ENCODE results near the gene RPS28. TPM values are rescaled to one million over a fixed set of nuclear protein-coding genes. Genes with fewer than 3 reads are reported as not detected.

Gene RPS28
- polyA plus RNA-seq, 1 experiment: 424 TPM

DNA sequence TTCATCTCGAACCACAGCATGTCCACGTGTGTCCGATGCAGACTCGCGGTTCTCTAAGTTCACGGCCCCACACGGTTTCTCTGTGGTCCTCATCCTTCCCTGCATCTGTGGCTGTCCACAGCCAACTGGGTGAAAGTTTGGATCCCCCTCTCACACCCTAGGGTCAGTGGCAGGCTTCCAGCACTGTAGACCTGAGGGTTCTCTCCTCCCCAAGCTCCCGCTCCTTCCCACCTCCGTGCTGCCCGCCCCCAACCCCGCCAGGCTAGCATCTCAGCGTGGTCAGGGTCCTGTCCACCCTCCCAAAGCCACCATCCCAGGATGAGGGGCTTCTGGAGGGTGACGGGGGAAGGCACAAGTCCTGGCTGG lies 45.6 kb downstream of the RPS28 start:
- peaks cover 5% of the 10 kb centered on the region; the same call in 1 of the 2 replicates for H3K9me3 ChIP-seq (ENCODE audit: control insufficient read depth, insufficient read depth, low read length)
- H3K27ac ChIP-seq (ENCODE audit: low read depth, low read length): peak overlapping the region; percentile 52
- POLR2A ChIA-PET: interaction anchor here (0.6 to 1.9 kb wide), 7 partner anchors 12 to 130 kb away, joined by 3 to 18 read pairs (median 7); partner anchors contain the start of gene RAB11B
- peaks cover 3% of the 10 kb centered on the region for H3K27me3 ChIP-seq (ENCODE audit: control insufficient read depth, insufficient read depth, low read length)
- CTCF ChIA-PET: interaction anchor here (1.5 to 2.3 kb wide), 2 partner anchors 13 to 19 kb away, joined by 6 to 17 read pairs; no protein-coding TSS in a partner anchor
- peak overlapping the region; percentile 17; the same call in 1 of the 2 replicates for H3K4me3 ChIP-seq (ENCODE audit: low read depth, low read length)
- TF ChIP-seq, protein P1, sequence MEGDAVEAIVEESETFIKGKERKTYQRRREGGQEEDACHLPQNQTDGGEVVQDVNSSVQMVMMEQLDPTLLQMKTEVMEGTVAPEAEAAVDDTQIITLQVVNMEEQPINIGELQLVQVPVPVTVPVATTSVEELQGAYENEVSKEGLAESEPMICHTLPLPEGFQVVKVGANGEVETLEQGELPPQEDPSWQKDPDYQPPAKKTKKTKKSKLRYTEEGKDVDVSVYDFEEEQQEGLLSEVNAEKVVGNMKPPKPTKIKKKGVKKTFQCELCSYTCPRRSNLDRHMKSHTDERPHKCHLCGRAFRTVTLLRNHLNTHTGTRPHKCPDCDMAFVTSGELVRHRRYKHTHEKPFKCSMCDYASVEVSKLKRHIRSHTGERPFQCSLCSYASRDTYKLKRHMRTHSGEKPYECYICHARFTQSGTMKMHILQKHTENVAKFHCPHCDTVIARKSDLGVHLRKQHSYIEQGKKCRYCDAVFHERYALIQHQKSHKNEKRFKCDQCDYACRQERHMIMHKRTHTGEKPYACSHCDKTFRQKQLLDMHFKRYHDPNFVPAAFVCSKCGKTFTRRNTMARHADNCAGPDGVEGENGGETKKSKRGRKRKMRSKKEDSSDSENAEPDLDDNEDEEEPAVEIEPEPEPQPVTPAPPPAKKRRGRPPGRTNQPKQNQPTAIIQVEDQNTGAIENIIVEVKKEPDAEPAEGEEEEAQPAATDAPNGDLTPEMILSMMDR (IDR thresholded peaks at IDR 0.05; ENCODE audit: low read depth, low read length): no peak
- no peak for DNase-seq (ENCODE audit: low read depth, low spot score)

DNA sequence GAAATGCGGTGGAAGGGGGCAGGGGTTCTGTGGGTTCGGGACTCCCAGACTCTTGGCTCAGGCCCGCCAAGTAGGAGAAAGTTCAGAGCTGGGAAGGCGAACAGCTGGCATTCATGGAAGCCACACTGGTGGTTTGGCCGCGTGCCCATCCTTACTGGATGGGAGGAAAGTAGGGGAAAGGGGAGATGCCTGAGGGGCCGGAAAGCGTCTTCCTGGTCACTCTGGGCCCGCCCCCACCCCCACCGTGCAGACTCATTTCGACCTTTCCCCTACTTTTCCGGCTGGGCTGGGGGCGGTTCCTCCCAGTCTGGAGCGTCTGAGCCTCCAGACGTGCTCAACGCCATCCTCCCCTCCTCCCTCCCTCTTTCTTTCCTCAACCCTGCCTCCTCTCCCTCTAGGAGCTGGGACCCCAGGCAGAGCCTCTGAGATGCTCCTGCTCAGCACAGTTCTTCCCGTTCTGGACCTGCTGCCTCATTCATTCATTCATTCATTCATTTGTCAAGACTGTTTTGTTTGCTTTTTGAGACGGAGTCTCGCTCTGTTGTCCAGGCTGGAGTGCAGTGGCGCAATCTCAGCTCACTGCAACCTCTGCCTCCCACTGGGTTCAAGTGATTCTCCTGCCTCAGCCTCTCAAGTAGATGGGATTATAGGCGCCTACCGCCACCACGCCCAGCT lies 46.2 kb downstream of the RPS28 start:
- Histone ChIP-seq H3K9me3 (ENCODE audit: control insufficient read depth, insufficient read depth, low read length) (peaks cover 5% of the 10 kb centered on the region; the same call in 1 of the 2 replicates), H3K27me3 (ENCODE audit: control insufficient read depth, insufficient read depth, low read length) (peaks cover 3% of the 10 kb centered on the region), H3K27ac (ENCODE audit: low read depth, low read length) (peak overlapping the region; percentile 52), H3K4me3 (ENCODE audit: low read depth, low read length) (peak overlapping the region; percentile 37)
- POLR2A ChIA-PET: interaction anchor here (0.6 to 1.9 kb wide), 7 partner anchors 12 to 130 kb away, joined by 3 to 18 read pairs (median 7); partner anchors contain the start of gene RAB11B
- peak; percentile 96 for DNase-seq (ENCODE audit: low read depth, low spot score)
- CTCF ChIA-PET: interaction anchor here (1.5 to 2.3 kb wide), 2 partner anchors 14 to 19 kb away, joined by 6 to 17 read pairs; no protein-coding TSS in a partner anchor
- TF ChIP-seq, protein P1 (IDR thresholded peaks at IDR 0.05; ENCODE audit: low read depth, low read length): no peak

DNA sequence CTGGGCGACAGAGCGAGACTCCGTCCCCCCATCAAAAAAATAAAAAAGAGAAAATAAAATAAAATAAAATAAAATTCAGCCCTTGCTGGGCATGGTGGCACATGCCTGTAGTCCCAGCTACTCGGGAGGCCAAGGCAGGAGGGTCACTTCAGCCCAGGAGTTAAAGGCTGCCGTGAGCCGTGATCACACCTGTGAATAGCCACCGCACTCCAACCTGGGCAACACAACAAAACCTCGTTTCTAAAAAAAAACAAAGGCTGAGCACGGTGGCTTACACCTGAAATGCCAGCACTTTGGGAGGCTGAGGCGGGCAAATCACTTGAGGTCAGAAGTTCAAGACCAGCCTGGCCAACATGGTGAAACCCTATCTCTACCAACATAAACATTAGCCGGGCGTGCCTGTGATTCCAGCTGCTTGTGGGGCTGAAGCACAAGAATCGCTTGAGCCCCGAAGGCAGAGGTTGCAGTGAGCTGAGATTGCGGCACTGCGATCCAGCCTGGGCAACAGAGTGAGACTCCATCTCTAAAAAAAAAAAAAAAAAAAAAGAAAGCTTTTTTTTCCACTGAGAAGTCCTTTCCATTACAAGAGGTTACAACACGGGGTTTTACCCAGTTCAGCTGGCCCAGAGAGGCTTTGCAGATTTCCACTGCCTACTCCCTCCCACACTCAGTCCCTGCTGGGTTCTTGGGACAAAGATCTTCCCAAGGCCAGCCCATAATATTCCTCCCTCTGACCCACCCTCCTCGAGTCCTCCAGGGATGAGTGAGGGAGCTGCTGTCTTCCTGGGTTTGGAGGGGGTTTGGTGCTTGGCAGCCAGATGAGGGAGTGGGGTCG lies 49.1 kb downstream of the RPS28 start:
- ChIA-PET CTCF (interaction anchor here (0.6 to 2.5 kb wide), 2 partner anchors 16 to 19 kb away, joined by 4 to 12 read pairs; no protein-coding TSS in a partner anchor), POLR2A (interaction anchor here (0.7 to 1.6 kb wide), 4 partner anchors 8 to 53 kb away, joined by 4 to 7 read pairs (median 5); partner anchors contain the start of gene RAB11B)

DNA sequence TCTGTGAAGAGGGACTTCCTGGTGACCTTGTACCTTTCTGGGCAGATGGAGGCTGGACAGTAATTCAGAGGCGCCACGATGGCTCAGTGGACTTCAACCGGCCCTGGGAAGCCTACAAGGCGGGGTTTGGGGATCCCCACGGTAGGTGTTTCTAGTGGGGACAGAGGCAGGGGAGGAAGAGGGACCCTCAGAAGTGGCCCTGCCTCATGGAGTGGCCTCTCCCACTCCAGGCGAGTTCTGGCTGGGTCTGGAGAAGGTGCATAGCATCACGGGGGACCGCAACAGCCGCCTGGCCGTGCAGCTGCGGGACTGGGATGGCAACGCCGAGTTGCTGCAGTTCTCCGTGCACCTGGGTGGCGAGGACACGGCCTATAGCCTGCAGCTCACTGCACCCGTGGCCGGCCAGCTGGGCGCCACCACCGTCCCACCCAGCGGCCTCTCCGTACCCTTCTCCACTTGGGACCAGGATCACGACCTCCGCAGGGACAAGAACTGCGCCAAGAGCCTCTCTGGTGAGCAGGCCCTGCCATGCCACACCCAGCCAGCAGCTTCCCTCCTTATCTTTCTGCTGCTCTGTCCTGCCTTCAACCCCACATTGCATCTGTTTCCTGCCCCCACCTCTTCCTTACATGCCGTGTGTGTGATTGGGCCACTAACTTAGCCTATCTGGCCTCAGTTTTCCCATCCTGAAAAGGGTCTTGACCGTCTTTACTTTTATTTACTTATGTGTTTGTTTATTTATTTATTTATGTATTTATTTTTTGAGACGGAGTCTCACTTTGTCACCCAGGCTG lies 49.9 kb downstream of the RPS28 start:
- DNase-seq (ENCODE audit: low read depth, low spot score): no peak
- no peak overlapping the region for H3K27ac ChIP-seq (ENCODE audit: low read depth, low read length)
- TF ChIP-seq, protein P1 (IDR thresholded peaks at IDR 0.05; ENCODE audit: low read depth, low read length): no peak
- CTCF ChIA-PET: interaction anchor here (0.6 to 2.5 kb wide), 2 partner anchors 17 to 19 kb away, joined by 4 to 12 read pairs; no protein-coding TSS in a partner anchor
- H3K9me3 ChIP-seq (ENCODE audit: control insufficient read depth, insufficient read depth, low read length): peaks cover 2% of the 10 kb centered on the region; the same call in 1 of the 2 replicates
- no peaks in the 10 kb centered on the region for H3K27me3 ChIP-seq (ENCODE audit: control insufficient read depth, insufficient read depth, low read length)
- H3K4me3 ChIP-seq (ENCODE audit: low read depth, low read length): no peak overlapping the region
- POLR2A ChIA-PET: interaction anchor here (0.7 to 1.6 kb wide), 3 partner anchors 9 to 20 kb away, joined by 4 to 7 read pairs (median 6); partner anchors contain the start of gene RAB11B

More for the DNA sequence above, 49.1 kb downstream of the RPS28 start:
- peaks cover 3% of the 10 kb centered on the region for H3K27me3 ChIP-seq (ENCODE audit: control insufficient read depth, insufficient read depth, low read length)
- TF ChIP-seq, protein P1 (IDR thresholded peaks at IDR 0.05; ENCODE audit: low read depth, low read length): no peak
- no peak overlapping the region for H3K4me3 ChIP-seq (ENCODE audit: low read depth, low read length)
- H3K9me3 ChIP-seq (ENCODE audit: control insufficient read depth, insufficient read depth, low read length): peaks cover 5% of the 10 kb centered on the region; the same call in 1 of the 2 replicates
- no peak overlapping the region for H3K27ac ChIP-seq (ENCODE audit: low read depth, low read length)
- DNase-seq (ENCODE audit: low read depth, low spot score): no peak

Other genes with a start within 250 kb of the RPS28 start
- gene FBN3, start 171.9 kb upstream of the RPS28 start, polyA plus RNA-seq (2011; rRNA removed): not detected in 2 replicates
- gene CERS4, start 112.1 kb upstream of the RPS28 start, polyA plus RNA-seq (2011; rRNA removed): 4.7 and 5.4 TPM in 2 replicates
- gene CD320, start 13.1 kb upstream of the RPS28 start, polyA plus RNA-seq (2011; rRNA removed): 22.6 and 31.0 TPM in 2 replicates
- gene NDUFA7, start 121 bp upstream of the RPS28 start, polyA plus RNA-seq (2011; rRNA removed): 31.5 and 46.1 TPM in 2 replicates
- gene KANK3, start 21.8 kb downstream of the RPS28 start, polyA plus RNA-seq (2011; rRNA removed): 0.07 TPM in 1 of 2 replicates, not detected in the other
- 1.3 and 1.7 TPM in 2 replicates for gene ANGPTL4, start 42.7 kb downstream of the RPS28 start, polyA plus RNA-seq (2011; rRNA removed)
- 25.3 and 37.6 TPM in 2 replicates for gene RAB11B, start 68.9 kb downstream of the RPS28 start, polyA plus RNA-seq (2011; rRNA removed)
- 14.7 and 20.0 TPM in 2 replicates for gene MARCHF2, start 91.8 kb downstream of the RPS28 start, polyA plus RNA-seq (2011; rRNA removed)
- gene HNRNPM, start 123.5 kb downstream of the RPS28 start, polyA plus RNA-seq (2011; rRNA removed): 99.6 and 122 TPM in 2 replicates
- not detected in 2 replicates for gene PRAM1, start 181.1 kb downstream of the RPS28 start, polyA plus RNA-seq (2011; rRNA removed)
- 2.0 and 3.6 TPM in 2 replicates for gene ZNF414, start 192.7 kb downstream of the RPS28 start, polyA plus RNA-seq (2011; rRNA removed)

Measured in AG04450 (cell line).